HG03558 (cell line): ENCODE data around the gene SOX2.

Source experiments
- ATAC-seq: cut with Tn5 transposase; IDR thresholded peaks from one replicate; pipeline ENCODE4 v1.9.1; 2021; ENCODE audit warnings: moderate number of reproducible peaks; ENCODE audit not compliant: unreplicated experiment; ENCODE audit errors: extremely low read depth

Gene SOX2

DNA sequence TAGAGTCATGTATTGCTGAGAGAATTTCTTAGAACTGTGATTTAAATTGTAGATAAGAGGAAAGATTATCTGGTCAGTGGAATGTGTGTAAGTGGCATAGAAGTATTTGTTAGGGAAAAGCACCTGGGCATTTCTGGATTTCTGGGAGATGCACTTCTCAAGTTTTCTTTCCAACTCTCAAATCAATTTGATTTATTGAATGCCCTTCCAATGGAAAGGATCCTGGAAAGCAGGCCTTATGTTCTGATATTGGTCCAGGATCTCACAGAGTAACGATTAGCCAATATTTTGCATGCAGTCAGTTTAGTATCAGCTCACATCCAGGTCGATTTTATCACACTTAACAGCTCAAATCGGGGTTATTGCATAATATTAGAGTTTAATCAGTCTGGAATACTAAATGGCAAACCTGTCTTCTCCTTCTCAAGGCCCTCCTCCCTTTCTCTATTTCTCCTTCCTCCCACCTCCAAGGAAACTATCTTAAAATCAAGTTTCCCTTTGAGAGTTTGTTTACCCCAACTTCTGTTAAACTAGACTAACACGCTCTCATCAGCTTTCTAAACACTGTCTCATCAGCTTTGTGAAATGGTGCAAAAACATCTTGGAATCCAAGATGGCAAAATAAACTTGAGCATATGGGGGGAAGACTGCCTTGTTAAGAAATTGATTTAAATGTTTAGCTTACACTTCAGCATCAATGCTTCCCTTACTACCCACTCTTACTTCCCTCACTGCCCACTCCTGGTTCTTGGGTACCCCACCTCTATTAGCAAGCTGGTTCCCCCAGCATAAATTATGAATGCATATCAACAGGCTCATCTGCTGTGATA lies 9.5 kb downstream of the SOX2 start:
- no peak for ATAC-seq

DNA sequence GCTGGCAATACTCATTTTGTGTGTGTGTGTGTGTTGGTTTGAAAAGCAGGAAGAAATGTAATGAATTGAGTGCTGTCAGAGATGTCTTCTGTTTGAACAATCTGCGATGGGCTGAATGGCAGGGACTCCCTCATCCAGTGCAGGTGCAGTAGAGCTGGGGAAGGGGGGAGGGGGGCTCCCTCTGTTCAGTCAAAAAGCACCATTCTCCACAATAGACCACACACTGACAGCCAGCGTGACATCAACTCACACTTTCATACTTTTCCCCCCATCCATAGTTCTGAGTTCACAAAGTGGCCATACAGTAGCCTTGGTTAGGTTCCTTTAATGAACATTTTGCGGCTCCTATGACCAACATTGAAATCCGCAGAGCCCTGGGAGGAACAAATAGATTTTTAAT lies 10.4 kb downstream of the SOX2 start:
- no peak for ATAC-seq

DNA sequence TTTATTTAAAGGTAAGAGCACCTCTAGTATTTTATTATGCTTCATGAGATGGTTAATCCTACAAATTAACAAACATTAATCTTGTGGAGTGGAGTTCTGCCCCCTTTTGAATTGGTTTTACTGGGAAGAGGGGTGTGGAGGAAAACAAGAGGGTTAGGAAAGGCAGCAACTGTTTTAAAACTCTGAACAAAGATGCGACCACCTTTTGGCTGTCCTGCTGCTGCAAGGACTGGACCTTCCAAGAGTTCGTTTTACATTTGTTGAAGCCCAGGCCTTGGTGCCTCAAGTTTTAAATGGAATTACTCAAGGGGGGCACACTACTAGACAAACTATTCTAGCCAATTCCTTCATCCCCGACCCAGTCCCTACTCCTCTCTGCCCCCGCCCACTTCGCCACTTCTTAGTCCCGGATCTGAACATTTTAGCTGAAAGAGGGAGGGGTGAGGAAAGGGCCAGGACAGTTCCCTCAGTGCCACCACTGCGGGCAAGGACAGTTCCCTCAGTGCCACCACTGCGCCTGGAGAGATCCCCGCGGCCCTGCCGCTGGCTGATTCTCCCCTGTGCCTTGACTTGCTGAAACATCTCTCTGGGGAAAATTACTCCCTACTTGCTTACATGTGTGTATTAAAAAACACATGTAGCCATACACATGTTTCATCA lies 11.2 kb downstream of the SOX2 start:
- ATAC-seq, result no peak

DNA sequence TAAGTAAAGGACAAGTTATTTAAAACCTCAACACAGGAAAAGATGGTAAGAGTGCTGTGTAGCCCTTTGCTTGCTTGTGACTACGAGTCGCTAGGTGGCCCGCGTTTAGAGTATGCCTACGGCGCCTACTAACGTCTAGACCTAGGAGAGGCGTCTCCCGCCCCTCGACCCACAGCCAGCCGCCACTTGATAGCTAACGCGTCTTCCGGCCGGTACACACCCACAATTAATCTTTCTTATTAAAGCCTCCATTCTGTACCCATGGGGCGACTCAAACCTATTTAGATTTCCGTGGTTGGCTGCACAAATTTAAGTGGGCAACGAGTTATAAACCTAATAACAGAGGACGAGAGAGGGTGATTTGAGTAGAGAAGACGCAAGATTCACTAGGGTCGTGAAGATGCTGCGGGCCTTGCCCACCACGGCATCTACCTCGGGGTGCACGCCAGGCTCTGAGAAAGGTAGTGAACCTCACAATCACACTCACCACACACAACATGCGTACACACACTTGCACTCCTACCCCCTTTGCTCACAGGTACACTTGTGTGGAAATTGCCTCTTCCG lies 12.0 kb downstream of the SOX2 start:
- no peak for ATAC-seq

DNA sequence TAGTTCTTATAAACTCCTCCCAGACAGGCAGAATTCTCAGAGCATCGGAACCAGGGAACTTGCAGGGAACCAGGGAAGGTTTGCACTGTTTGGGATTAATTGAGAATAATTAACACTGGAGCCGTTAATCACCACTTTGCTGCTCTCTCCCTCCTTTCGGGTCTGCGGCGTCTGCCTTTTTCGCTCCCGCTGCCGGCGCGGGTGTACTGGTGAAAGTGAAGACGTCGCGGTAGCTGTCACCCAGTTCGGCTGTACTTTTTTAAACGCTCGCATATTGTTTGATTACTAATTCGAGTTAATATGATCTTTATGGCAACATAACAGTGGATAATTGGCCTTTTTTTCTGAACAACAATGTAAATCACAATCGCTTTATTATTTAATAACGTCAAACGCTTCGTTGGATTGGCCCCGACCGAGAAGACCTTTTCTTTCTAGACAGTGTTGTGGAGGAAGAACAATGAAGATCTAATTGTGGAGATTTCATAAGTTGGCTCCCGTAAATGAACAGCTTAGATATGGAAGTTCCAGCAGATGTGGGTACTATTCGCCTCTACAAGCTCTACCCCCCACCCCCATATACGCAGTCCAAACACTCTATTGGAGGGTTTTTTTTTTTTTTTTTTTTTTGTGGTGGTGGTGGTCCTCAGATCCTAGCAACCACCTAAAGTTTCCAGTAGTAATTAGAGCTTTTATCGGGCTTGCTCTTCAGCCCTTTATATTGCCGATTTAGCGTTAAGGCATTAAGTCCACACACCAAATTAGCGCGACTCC lies 12.7 kb downstream of the SOX2 start:
- ATAC-seq, result no peak

DNA sequence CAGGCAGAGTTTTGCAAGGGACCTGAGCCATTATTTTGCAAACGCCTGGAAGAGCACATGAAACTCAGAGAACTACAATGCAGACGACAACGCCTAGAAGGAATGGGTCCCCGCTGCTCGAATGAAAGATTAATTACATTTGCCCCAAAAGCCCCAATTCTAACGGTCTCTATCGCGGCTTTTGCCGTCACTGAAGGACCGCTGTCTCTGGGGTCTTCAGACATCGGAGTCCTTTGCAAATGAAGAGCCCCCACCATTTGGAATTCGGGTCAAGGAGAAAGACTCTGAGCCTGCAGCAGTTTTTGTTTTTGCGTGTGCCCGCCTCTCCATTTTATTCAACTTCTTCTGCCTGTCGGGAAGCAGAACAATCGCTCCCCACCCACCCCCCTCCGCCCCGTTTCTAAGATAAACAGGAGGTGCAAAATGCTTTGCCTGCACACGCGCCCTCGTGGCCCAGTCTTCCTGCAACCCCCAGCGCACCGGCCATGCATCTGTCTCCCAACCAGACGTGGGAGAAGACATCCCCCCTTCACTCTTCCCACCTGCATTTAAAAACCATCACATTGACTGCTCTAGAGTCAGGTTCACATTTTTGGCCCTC lies 13.5 kb downstream of the SOX2 start:
- no peak for ATAC-seq

DNA sequence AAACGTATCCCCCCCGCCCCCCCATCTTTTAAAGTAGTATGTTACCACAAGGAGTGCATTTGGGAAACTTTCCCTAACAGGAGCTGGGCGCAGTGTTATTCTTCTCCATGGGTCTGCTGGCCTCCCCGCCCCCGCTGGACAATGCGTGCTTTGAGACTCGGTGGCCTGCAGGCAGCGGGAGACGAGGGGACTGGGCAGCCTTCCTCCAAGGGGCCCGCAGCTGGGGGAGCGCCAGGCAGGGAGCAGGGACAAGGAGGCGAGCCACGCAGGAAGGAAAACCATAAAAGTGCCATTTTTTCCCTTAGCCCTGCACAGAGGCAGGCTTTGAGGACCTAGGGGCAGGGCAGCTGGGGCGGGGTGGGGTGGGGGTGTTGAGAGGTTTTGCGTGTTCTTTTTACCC lies 14.1 kb downstream of the SOX2 start:
- ATAC-seq, result no peak

DNA sequence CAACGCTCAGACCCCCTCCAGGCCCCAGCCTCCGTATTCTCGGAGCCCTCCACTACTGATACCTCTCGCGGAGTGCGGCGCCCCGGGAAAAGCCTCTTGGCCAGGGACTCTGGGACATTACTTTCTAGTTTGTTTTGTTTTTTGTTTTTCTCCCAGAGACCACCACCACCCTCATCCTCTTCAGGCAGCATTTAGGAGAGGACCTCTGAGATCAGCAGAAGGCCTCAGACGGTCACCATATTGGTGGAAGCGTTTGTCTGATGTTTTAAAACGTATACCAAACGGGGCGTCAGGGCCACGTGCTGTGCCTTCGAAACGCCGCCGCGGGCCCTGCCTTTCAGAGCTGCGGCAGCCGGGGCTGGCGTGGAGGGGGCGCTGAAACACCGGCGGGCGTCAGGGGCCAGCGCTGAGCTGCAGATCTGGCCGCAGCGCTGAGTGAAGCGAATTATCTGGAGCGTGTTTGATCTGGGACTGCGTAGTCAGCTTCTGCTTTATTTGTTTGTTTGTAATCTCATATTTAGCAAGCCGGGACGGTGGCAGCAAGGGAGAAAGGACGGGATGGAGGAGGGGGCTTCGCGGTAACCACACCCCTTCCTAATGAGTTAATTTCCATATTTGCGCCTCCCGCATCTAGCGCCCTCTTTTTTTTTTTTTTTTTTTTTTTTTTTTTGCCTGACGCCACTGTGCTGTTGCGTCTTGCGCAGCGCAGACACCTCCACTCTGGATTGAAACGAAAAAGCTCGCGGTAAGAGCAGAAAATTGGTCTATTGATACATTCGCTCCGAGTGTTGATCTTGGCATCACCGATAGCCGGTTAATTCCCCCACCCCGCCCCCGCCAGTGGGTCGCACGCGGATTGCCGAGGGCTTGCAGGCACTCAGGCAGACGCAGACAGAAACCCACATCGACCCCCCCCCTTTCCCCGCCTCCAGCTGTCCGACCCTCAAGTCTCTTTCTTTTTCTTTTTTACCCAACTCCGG lies 14.9 kb downstream of the SOX2 start:
- no peak for ATAC-seq

DNA sequence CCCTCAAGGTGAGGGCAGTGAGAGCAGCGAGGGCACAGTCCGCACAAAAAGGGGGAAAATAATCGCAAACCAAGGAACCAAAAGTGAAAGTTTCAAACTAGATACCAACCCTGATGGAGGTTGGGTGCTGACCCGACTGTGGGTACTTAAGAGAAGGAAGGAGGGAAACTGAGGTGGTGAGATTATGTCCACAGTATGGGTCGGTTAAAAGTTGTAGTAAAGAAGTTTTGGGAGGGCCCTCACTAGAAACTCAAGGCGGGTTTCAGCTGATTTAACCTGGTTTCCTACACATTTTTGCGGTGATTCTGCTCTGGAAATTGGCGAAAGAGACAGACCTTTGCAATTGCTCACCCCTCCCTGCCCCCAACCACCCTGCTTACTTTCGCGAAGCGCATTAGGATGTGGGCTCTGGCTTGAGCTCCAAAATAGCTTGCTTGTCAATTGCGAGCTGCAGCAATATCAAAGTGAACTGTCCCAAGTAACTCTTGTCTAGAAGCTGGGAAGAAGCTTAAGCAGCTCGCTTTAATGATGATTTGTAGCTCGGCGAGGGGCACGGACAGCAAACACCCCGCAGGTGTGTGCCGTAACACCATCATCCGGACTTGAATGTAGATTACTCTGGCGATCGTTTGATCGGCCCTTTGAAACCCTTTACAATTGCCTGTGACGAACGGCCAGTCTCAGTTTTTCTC lies 15.8 kb downstream of the SOX2 start:
- ATAC-seq, result no peak

DNA sequence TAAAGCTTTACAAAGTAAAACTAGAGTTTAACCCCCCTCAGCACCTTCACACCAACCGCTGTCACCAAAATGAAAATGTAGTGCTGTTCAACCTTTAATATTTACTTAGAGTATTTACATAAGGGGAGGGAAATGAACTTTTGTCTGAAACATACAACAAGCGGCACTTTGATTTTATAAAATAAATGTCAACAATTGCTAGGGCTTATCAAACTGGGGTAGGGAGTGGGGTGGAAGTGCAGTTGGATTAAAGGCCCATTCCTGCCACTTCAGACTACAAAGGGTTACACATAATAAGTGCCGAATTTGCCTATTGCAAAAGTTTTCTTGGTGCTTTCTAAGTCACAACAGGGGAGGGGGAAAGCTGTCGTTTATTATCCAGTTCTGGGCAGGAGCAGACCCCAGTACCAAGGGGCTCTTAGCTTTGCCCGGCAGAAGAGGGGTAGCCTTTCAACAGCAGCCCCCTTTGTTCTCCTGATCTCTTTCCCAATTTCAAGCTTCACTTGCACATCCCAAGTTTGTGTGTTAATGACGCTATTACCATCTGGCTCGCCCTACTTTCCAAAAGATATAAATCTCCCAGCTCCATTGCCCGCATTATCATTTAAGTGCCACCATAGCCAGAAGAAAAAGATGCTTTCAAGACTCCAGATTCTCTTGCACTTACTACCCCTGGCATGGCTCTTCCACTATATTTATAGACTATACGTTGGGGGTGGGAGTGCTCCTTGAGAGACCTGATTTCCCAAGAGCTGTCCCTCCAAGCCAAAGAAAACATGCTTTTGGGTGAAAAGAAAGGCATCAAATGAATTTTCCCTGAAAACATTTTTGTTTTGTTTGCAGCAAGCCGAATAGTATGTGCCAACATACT lies 17.0 kb downstream of the SOX2 start:
- no peak for ATAC-seq

DNA sequence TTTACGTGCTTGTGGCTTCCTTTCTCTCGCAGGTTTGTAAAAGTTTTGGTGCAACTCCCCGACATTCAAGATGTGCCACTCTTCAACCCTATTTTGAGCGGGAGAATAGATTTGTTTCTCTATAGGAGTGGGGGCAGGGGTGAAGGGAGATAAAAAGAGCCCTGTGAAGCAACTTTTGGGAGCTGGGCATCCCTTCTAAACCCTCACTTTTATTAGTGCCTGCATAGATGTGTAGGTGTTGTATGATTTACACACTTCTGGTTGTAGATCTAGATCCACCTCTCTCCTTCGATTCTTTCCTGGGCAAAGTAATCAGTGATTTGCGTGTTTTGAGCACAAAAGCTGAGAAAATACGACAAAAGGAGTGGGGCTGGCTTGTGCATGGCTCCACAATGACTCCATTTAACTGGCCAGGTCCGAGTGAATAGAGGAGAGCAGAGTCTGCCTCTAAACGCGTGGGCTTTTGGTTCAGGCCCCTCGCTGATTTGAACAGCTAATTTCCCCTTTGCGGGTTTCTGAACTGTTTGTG lies 17.7 kb downstream of the SOX2 start:
- no peak for ATAC-seq

DNA sequence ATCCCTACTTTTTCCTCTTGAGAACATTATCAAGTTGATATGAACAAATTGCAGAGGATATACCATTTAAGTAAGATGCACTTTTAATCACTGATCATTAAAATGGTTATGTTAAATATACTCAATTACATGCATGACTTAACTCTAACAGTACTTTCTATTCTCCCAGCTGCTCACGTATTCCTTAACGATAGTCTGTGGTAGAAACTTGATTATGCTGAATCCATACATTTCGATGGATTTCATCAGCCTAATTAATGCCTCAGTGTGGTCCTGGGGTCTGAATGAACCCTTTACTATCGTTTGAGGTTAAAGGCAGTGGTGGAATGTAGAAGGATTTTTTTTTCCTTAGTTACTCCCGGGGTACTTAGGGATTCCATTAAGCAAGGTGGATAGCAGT lies 18.6 kb downstream of the SOX2 start:
- no peak for ATAC-seq

DNA sequence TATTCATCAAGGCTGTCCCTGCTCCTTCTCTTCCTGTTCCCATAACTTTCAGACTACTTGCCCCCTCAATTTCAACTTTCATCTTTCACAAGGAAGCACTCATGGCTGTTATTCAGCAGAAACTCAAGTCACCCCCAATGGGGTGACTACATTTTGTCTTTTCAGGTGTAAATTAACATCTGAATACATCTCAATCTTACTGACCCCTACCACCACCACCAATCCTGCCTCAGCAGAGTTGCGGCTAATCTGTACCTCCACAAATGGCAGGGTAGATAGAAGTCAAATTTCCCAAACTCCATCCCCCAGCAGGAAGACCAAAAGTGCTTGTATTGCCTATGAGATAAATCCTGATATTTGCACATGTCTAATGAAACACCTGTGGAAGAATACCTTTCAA lies 19.2 kb downstream of the SOX2 start:
- ATAC-seq, result no peak

DNA sequence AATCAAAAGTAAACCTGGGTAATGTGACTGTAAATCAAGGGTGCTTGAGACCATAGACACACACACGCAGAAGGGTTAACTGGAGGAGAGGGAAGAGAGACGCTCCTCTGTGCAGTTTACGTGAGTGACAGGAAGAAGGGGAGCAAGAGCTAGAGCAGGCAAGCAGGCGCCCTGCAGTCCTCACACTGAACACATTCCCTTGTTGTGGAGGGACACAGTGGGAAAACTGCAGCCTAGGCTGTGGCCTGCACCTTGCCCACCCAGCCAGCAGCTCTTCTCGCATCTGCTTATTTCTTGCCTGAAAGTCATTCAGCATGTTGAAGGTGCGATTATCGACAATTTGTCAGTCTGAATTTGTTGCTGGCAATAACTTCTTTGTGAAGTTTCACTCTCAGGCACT lies 24.2 kb downstream of the SOX2 start:
- no peak for ATAC-seq

DNA sequence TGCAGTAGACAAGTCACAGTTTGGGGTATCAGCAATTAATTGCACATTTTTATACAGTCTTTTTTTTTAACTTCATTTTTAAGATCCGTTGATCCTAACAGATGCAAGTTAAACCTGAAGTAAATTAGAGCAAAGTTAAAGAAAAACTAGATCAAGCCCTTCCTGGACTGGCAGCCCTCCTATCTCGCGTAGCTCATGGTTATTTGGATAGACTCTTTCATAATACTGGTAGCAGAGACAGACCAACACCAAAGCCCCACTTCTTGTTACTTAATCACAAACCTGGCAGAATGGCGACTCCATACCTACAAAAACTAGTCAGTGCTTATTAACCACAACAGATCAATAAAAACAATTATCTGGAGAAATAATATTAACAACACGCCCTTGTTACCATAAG lies 26.8 kb downstream of the SOX2 start:
- no peak for ATAC-seq

DNA sequence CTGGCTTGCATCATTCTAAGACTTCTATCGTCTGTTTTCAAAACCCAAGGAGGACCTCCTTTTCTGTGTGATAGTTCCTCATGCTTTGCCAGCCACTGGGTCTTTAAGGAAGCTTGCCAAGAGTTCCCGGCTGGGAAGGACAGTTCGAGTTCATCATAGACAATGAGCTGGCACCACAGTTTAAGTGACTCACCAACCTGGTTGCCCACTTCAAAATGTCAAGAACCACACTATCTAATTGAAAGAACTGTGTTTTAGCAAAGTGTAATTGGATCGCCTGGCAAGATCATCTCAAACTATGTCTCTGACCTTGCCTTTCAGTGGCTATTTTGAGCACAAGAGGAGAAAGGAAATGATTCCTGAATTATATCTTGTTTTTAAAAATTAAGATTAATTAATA lies 27.9 kb downstream of the SOX2 start:
- ATAC-seq, result no peak

DNA sequence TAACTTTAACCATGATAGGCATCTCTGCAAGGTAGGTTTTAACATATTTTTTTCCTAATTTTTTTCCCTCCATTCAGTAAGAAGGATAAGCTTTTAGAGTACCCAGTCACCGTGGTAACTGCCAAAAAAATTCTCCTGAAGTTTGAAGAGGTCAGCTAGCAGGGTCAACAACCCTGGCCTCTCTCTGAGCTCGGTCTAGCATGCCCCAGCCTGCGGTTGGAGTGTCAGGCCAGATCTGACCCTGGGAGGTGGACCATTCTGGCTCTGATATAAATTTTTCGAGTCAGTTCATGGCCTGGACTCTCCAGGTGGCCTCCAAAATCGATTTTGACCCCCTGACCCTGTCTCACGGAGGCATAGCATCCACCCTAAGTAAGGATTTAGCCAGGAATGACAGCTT lies 29.7 kb downstream of the SOX2 start:
- ATAC-seq, result no peak

DNA sequence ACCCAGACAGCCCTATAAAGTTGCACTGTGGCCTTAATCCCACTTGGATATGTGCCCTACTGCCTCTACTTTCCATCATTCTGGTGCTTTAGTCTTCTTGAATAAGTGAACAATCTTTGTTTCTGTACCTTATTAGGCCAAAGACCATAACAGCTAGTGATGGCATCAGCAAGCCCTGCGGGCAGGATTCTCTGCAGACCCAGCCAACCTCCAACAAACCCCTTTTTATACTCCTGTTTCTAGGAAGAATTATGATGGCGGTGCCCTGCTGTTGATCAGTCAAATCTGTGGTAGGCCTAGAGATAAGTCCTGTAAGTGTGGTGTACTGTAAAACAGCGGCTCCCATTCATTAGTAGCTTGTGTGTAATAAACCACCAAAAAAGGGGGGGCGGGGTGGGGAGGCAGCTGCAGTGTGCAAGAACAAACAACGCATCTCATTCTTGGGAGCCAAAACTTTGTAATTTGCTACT lies 40.5 kb downstream of the SOX2 start:
- no peak for ATAC-seq
